ENCODE results near the gene MFSD1.

DNA sequence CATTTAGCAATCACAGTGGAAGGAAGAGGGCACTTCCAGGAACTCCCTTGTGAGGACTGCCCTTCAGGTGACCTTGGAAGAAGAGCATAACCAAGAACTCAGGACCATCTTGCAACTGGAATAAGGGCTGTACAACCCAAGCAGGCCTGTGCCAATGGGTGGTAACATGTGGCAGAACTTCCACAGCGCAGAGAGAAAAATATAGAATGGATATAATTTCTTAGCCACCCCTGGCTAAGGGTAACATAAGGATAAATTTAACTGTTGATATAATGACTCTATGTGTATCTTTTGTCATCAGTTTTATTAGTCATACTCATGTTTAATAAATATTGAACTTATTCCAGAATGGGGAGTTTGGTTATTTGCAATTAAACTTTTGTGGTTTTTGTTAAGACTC is 13.4 kb upstream of the MFSD1 start:
- TF ChIP-seq CTCF (IDR thresholded peaks at IDR 0.05; ENCODE audit: low read depth, low read length), result no peak
- no peak for TF ChIP-seq EZH2phosphoT487 (IDR thresholded peaks at IDR 0.05; ENCODE audit: low read depth)
